22Rv1 (cell line): Measurements from ENCODE around the gene THOP1.
"Not testable (repeated sequence)": the region's sequence is repeated elsewhere in the genome, so short reads cannot be mapped to it uniquely, and the experiment has no call there.

Experiments used
- H3K27ac ChIP-seq: fragments of 450-650 bp; 2 replicates; pipeline ENCODE4 v1.5.1; 2017
- CTCF ChIP-seq: fragments of 450-650 bp; IDR thresholded peaks from 2 replicates; pipeline ENCODE4 v1.5.1; 2017; ENCODE audit warnings: mild to moderate bottlenecking
- ZFX ChIP-seq: fragments of 450-650 bp; IDR thresholded peaks from 2 replicates; pipeline ENCODE4 v1.6.1; 2017; ENCODE audit warnings: antibody characterized with exemption, borderline replicate concordance

Gene THOP1

GRCh38 chr19:2790194-2790556, 4.9 kb downstream of the THOP1 start:
- H3K27ac ChIP-seq: no peak overlapping the region
- TF ChIP-seq ZFX (no peak), CTCF (no peak)

GRCh38 chr19:2790557-2791271, 5.4 kb downstream of the THOP1 start:
- no peak for TF ChIP-seq ZFX
- TF ChIP-seq CTCF: no peak

GRCh38 chr19:2791440-2791839, 6.1 kb downstream of the THOP1 start:
- TF ChIP-seq ZFX: no peak
- no peak for TF ChIP-seq CTCF
- H3K27ac ChIP-seq: no peak overlapping the region

More at GRCh38 chr19:2790557-2791271, 5.4 kb downstream of the THOP1 start:
- no peak overlapping the region for H3K27ac ChIP-seq

GRCh38 chr19:2791876-2792275, 6.6 kb downstream of the THOP1 start:
- TF ChIP-seq ZFX: no peak
- no peak for TF ChIP-seq CTCF

GRCh38 chr19:2792666-2793065, 7.4 kb downstream of the THOP1 start:
- not testable (repeated sequence) for H3K27ac ChIP-seq

More at GRCh38 chr19:2791876-2792275, 6.6 kb downstream of the THOP1 start:
- H3K27ac ChIP-seq: no peak overlapping the region

GRCh38 chr19:2793126-2793525, 7.8 kb downstream of the THOP1 start:
- no peak for TF ChIP-seq CTCF
- no peak for TF ChIP-seq ZFX
- H3K27ac ChIP-seq: no peak overlapping the region

- H3K27ac ChIP-seq: no peak overlapping the region
- no peak for TF ChIP-seq CTCF
- TF ChIP-seq ZFX: no peak
Measured at GRCh38 chr19:2793577-2793976, 8.3 kb downstream of the THOP1 start.
